ENCODE measurements around the gene MBOAT7.
"Not testable (repeated sequence)": the region's sequence is repeated elsewhere in the genome, so short reads cannot be mapped to it uniquely, and the experiment has no call there.

The MBOAT7 gene, protein sequence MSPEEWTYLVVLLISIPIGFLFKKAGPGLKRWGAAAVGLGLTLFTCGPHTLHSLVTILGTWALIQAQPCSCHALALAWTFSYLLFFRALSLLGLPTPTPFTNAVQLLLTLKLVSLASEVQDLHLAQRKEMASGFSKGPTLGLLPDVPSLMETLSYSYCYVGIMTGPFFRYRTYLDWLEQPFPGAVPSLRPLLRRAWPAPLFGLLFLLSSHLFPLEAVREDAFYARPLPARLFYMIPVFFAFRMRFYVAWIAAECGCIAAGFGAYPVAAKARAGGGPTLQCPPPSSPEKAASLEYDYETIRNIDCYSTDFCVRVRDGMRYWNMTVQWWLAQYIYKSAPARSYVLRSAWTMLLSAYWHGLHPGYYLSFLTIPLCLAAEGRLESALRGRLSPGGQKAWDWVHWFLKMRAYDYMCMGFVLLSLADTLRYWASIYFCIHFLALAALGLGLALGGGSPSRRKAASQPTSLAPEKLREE

DNA sequence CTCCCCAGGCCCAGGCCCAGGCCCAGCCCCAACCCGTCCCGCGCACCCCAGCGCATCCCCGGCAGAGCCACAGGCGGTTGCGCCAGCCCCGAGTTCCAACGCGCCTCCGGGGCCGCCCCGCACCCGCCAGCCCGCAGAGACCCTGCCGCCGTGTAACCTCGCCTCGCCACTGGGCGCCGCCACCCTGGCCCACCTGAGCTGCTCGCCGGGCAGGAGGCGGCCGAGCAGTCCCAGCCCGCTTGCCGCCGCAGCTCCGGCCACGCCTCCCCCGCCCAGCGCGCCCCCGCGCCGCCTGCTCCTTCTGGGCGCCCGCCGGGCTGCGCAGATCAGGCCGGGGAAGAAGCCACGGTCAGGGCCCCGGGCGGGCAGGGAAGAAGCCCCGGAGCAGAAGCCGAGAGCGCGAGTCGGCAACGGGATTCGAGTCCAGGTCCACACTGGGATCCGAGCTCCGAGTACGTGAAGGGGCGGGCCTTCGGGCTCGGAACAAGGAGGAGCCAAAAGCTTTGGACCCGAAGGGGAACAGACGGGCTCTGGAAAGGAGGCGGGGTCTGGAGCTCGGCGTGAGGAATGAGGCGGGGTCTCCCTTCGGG, at the start of gene MBOAT7:
MBOAT7 (minus strand) TSS at position 436 of the 590 bp plus-strand sequence. CDS start 1,072 bp downstream, outside the sequence.
- DNase-seq = no peak

DNA sequence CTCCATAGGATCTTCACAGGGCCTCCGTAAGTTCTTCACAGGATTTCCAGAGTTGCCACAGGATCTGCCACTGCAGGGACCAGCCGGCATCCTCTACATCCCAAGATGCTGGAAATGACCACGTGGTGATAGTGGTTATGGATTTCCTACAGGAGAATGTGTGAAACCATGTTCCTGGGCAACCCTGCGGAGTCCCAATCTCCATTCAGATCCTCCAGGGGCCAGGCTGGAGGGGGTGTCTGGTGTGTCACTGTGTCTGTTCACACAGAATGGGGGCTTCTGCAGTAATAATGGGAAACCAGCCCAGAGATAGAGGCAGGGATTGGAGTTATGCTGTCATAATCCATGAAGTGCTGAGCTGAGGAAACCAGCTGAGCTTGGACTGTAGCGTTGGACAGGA, 44.6 kb upstream of the MBOAT7 start:
- no peak for DNase-seq

DNA sequence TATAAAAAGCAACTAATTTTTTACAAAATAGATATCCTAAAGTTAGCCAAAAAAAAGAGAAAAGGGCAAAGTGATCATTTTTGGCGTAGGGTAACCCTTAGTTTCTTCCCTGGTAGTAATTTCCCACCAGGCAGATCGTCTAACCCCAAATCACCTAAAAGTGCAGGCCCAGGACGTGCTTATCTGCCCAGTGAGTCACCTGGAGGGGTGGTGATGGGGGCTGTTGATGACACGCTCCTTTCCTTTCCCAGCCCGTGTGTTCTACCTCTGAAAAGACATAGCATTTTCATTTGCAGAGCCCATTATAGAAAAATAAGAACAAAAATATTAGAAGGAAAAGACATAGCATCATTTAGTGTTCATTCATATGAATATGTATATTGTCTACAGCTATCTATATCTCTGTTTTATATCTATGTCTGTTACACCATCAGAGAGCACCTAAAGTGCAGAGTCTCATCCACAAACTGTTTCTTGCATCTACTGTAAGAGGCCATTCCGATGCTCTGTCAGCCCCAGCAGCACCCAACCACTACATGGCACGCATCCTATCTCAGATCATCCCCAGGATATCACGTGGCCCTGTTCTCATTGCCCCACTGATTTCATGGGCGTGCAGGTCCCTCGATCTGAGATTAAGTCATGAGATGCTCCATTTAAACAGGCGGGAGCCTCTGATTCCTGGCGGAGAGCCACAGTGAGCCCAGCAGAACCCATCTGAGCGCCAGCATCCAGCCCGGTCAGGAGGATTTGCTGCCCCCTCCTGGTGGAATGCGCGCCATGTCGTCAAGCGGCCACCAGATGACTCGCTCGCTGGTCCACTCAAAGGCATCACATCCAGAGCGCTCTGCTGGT, 41.9 kb upstream of the MBOAT7 start:
- no peak for DNase-seq

DNA sequence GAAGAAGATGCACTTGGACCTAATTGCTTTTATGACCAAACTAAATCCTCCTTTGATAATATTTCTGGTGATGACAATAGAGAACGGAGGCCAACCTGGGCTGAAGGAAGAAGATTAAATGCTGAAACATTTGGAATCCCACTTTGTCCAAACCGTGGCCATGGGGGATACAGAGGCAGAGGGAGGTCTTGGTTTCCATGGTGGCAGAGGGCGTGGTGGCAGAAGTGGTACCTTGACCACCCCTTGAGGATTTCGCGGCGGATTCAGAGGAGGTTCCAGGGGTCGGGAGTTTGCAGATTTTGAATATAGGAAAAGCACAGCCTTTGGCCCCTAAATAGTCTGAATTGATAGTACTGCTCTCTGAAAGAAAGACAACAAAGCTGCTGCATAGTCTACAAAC, 40.7 kb upstream of the MBOAT7 start:
- no peak for DNase-seq

DNA sequence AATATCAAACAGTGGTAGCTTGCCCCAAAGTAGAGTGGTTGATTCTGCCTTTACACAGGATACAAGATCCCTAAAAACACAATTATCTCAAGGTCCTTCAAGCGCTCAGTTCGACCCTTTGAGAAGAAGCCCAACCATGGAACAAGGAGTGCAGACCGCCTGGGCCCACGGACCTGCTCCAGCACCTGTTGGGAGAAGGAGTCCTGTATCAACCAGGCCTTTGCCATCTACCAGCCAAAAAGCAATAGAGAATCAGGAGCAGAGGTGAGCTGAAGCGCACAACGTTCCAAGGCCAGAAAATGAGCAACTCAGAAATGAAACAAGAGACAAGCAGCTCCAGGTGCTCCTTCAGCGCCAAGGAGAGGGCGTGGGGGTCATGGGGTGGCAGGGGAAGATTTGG, 39.8 kb upstream of the MBOAT7 start:
- no peak for DNase-seq

DNA sequence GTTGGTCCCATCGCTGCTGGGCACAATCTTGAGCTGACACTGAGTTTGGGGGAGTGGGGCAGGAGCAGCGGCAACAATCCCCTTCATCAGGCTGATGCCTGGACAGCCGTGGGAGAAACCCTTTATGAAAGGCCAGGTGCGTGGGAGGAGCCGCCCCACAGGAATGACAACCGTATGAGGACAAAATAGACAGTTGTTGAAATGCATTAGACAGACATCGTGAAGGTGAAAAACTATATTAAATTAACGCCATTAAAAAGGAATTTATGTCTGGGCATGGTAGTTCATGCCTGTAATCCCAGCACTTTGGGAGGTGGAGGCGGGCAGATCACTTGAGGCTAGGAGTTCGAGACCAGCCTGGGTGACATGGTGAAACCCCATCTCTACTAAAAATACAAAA, 35.2 kb upstream of the MBOAT7 start:
- DNase-seq = not testable (repeated sequence)

DNA sequence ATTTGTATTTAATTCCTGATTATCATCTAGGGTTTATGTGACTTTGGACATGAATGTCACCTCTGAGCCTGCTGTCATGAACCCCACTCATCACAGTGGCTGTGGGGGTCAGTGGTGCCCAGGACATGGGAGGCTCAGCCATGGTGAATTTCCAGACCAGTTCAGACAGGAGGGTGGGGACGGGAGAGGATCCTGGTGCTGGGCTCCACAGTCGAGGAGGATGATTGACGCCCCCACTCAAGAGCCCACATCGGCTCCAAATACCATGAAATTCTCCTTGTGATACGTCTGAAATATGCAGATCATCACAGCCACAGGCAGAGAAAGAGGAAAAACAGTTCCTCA, 34.5 kb upstream of the MBOAT7 start:
- DNase-seq = not testable (repeated sequence)

DNA sequence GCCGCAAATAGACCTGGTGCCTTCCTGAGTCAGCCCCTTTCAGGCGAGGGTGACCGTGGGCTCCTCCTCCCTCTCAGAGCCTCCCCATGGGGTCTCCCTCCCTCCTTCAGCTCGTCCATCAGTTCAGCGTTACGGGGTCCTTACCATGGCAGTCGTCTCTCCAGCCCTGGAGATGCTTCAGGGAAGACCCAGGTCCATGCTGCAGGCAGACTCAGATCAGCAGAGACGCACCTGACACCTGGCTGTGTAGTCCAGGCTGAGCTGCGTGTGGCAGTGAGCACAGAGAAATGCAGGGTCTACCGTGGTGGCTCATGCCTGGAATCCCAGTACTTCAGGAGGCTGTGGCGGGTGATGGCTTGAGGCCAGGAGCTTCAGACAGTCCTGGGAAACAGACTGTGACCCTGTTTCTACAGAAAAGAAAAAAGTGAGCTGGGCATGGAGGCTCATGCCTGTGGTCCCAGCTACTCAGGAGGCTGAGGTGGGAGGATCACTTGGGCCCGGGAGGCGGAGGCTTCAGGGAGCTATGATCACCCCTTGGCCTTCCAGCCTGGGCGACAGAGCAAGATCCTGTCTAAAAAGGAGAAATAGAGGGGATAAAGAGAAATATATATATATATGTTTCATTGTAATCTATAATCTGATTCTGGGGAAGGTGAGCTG, 34.0 kb upstream of the MBOAT7 start:
- DNase-seq = not testable (repeated sequence)

DNA sequence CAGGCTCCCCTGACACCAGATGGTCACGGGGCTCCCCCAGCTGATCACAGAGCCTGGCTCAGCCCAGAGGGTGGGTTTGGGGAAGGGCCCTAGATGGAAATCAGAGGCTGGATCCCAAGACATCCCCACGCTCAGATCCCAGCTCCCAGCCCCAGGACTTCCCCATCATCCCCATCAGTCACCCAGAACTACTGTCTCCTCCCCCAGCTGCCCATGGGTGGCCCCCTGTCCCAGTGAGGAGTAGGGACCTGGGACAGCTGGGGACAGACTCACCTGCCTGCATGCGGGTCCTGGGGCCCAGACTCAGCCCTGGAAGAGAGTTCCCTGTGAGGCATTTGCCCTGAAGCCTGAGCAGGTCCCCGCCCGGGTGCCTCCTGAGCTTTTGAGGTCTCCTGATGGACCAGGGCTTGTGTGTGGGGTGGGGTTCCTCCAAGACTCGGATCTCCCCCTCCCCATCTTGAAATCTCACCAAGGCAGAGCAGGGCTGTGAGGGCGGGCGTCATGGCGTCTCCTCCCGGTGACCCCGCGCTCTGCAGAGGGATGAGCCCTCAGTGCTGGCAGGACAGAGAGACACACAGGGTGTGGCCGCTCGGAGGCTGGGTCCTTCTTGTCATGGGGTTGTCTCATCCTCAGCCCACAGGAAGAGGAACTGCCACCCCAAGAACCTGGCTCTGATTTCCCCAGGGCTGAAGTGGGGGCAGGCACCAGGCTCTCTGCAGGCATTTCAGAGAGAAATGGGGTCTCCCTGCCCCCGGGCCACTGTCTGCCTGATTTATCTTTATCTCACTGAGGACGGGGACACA, 33.3 kb upstream of the MBOAT7 start, which contains the start of gene LILRB3:
LILRB3 (minus strand) TSS at position 534 of the 803 bp plus-strand sequence; CDS start at position 503, 31 bp downstream.
- not testable (repeated sequence) for DNase-seq

DNA sequence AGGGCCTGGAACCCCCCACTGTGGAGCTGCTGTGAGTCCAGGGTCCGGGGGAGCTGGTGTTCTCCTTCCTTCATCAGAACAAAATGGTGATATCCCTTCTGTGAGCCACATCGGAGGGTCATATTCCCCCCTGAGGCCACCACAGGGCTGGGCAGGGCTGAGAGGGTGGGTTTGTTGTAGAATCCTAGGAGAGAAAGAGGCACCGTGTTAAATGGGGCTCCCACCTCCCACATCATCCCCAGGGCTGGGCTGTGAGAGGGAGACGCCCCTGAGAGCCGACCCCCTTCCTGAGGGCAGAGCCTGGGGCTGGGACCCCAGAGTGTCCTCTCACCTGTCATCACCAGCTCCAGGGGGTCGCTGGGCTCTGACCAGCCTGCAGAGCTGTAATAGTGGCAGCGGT, 32.6 kb upstream of the MBOAT7 start:
- DNase-seq = not testable (repeated sequence)

DNA sequence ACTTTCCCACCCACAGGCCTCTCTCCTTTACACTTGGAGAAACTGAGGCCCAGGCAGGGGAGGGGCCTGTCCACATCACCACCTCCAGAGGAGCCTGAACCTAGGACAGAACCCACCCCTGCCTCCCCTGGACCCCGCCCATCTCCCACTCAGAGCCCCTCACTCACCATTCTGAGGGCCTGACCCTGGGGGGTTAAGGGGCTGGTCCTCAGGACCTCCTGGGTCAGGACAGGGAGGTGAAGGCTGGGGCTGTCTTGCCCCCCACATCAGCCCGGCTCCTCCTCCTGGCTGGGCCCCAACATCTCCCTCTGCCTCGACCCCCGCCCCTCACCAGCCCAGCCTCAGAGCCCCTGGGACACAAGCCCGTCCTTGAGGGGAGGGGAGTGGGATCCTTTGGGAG, 30.3 kb upstream of the MBOAT7 start:
- not testable (repeated sequence) for DNase-seq

DNA sequence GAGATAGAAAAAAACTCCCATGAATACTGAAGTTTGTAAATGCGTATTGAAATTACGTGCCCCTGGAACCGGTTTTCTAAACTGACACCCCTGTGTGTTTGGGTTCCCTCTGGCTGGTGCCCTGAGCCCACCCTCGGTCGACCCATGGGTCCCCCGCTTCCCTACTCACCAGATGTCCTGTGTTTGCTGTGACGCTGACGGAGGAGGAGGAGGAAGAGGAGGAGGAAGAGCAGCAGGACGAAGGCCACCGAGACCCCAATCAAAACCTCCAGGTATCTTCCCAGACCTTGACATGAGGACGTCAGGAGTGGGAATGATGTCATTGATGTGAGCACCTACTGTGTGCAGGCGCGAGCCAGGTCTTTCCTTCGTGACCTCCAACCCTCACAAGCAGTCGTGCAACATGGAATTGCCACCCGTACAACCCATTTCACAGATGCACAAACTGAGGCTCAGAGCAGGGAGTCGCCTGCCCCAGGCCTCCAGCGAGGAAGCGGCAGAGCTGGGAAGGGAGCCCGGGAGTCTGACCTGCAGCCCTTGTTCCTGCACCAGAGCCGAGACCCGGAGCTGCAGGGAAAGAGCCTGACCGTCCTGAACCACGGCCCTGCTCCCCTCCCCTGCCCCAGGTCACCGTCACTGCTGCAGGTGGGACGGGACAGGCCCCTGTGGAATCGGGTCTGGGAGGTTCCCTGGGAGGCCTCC, 29.7 kb upstream of the MBOAT7 start:
- DNase-seq = no peak

DNA sequence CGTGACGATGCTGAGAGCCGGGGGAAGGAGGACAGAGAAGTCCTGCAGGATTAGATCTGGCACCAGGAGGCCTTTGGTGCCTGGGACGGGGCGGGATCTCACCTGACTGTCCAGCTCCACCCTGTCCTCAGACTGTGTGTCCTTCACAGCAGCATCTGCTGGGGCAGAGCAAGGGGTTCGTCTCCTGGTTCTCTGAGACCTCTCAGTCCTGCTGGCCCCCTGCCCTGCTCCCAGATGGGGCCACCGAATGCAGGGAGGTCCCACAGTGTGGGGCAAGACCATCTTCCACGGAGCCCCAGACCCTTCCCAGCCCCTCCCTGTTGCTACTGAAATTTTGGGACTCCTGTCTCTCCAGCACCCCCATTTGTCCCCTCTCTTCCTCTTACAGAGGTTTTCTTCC, 28.9 kb upstream of the MBOAT7 start:
- DNase-seq = no peak

DNA sequence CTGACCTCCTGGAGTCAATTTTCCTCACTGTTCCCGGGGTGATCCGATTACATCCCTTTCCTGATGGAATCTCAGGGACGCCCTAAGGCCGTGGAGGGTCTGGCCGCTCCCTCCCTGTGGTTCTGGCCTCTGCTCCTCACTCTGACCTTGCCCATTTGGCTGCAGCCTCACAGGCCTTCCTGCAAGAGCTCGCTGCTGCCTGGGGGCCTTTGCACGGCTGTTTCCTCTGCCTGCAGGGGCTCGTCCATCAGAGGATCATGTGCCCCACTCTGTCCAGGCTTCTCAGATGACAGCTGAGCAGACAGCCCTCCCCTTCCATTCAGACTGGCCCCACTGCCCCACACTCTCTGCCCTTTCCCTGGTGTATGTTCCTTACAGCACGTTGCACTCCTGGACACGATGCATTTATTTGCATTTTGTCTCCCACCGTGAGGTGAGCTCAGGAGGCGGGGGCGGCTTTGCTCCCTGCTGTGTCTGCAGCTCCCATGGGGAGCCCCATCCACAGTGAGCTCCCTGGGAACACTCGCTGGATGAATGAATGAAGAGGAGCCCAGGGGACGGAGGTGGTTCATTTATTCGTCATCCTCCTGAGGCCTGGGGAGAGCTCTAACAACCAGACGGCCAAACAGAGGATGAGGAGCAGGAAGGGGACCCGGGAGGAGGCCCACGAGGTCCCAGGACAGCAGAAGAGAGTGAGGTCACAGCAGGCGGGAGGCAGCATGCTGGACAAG, 28.3 kb upstream of the MBOAT7 start:
- not testable (repeated sequence) for DNase-seq

DNA sequence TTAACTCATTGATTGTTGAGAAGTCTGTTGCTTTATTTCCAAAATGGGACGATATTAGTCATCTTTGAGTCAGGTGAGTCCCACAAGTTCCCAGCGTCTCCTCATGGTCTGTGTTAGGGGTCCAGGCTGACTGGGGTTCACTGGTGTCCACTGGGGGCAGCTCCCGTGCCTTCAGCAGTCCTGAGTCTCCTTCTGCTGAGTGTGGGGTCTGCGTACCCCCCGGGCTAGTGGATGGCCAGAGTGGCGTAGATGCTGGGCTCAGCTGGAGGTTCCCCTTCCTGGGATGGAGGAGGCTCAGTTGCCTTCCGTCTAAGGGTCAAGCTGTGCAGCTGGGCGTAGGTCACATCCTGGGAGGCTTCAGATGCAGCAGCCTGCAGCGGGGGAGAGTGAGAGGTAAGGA, 27.5 kb upstream of the MBOAT7 start:
- DNase-seq = no peak

DNA sequence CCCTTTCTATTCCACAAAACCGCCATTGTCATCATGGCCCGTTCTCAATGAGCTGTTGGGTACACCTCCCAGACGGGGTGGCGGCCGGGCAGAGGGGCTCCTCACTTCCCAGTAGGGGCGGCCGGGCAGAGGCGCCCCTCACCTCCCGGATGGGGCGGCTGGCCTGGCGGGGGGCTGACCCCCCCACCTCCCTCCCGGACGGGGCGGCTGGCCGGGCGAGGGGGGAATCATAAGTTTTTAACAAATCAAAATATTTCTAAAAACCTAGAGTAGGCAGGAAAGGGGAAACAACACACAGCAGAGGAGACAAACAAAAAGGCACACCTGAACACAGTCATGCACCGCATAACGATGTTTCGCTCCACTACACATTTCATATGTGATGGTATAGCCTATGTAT, 25.4 kb upstream of the MBOAT7 start:
- DNase-seq = not testable (repeated sequence)

DNA sequence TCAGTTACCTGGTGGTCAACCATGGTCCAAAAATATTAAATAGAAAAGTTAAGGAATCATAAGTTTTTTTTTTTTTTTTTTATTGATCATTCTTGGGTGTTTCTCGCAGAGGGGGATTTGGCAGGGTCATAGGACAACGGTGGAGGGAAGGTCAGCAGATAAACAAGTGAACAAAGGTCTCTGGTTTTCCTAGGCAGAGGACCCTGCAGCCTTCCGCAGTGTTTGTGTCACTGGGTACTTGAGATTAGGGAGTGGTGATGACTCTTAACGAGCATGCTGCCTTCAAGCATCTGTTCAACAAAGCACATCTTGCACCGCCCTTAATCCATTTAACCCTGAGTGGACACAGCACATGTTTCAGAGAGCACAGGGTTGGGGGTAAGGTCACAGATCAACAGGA, 24.8 kb upstream of the MBOAT7 start:
- DNase-seq = not testable (repeated sequence)

DNA sequence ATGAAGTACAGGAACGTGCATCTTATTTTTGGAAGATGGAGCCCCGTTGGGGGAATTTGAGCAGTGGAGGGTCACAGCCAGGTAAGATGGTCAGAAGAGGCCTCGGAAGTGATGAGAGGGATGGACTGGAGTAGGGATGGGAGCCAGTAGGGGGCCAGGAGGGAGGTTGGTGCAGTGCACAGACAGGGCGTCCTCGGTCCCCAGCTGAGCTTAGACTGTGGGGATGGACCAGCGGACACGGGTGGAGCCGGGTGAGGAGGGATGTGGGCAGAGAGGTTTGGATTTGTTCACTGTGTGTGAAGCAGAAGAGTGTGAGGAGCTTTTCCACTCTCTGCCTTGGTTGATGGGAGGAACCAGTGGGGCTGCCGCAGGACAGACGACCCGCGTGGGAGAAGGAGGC, 21.9 kb upstream of the MBOAT7 start:
- DNase-seq = no peak

DNA sequence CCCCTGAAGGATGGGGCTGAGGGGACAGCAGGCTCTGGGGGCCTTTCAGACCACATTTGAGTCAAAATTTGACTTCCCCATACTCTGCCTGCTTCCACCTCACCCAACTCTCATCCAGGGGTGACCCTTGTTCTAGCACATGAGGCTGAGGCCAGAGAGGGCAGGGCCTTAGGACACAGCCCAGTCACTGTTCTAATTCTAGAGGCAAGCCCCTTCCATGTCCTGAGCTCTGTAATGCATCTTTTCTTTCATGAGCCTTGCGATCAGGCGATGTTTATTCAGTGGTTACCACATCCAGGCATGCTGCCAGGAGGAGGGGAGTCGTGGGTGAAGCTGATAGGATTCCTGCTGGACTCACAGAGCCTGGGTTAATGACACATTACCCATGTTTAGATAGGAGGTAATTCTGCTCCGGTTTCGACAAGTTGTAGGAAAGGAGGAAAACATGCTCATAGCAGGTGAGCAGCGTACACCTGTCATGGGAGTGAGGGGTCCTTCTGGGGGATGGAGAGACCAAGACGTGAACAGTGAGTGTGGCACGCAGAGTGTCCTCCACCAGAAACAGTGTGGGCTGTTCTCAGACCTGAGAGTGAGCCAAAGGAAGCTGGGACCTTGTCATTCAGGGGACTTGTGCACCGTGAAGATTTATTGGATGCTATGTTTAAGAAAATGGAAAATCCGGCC, 20.6 kb upstream of the MBOAT7 start:
- peak; percentile 76 for DNase-seq
